Activated naive CD4-positive, alpha-beta T cell treated with anti-CD3 and anti-CD28 coated beads for 36 hours (primary cell): Measurements from ENCODE around the gene PSMD14. TPM values are rescaled to one million over a fixed set of nuclear protein-coding genes. Genes with fewer than 3 reads are reported as not detected.

ENCODE experiments used
- CTCF ChIA-PET: fragments of 350-600 bp; sonication (Branson Sonifier 250); formaldehyde crosslinking; loops from one replicate; lab custom pipeline; 2021; ENCODE audit warnings: antibody characterized with exemption; lab: Charles Lee
- DNase-seq: peaks from one replicate; pipeline ENCODE4 v3.0.0-alpha.2; 2020
- H3K27ac Mint-ChIP-seq: one replicate; pipeline ENCODE4 v1.8.0; 2021; ENCODE audit warnings: mild to moderate bottlenecking, mixed read lengths
- H3K27me3 Mint-ChIP-seq: one replicate; pipeline ENCODE4 v1.8.0; 2021; ENCODE audit warnings: low read depth, mixed read lengths
- H3K36me3 Mint-ChIP-seq: one replicate; pipeline ENCODE4 v1.8.0; 2021; ENCODE audit warnings: low read depth, mixed read lengths
- H3K4me1 Mint-ChIP-seq: one replicate; pipeline ENCODE4 v1.8.0; 2021; ENCODE audit warnings: low read depth, mixed read lengths
- H3K4me3 Mint-ChIP-seq: one replicate; pipeline ENCODE4 v1.8.0; 2021; ENCODE audit warnings: mild to moderate bottlenecking, moderate library complexity, mixed read lengths
- H3K9me3 Mint-ChIP-seq: one replicate; pipeline ENCODE4 v1.8.0; 2021; ENCODE audit warnings: mixed read lengths
- intact Hi-C: fragments of 100-400 bp; cut with micrococcal nuclease; formaldehyde crosslinking; loops from one replicate; pipeline ENCODE4 v1.15.1; 2023
- total RNA-seq, 2 experiments: library from RNA; stranded (reverse); gene quantifications; one replicate each; pipeline ENCODE4 v1.2.3, GENCODE V29; 2021

The PSMD14 gene
- total RNA-seq, 2 experiments from 2014 or later: 76.2 to 79.4 TPM

- no peak overlapping the region for H3K27ac Mint-ChIP-seq
- peaks cover 73% of the 10 kb centered on the region for H3K27me3 Mint-ChIP-seq
- H3K36me3 Mint-ChIP-seq: peaks cover 1% of the 10 kb centered on the region
- peak; percentile 7 for DNase-seq
- CTCF ChIA-PET: interaction anchor here (1.1 kb wide), 1 partner anchor 10 kb away, joined by 3 read pairs; no protein-coding TSS in a partner anchor
- H3K4me3 Mint-ChIP-seq: peak overlapping the region; percentile 36
- intact Hi-C loops: loop anchor here (2.0 to 5.0 kb wide), 4 partner anchors 108 to 705 kb away; partner anchors contain the start of gene PSMD14
- peaks cover 48% of the 10 kb centered on the region for H3K4me1 Mint-ChIP-seq
- H3K9me3 Mint-ChIP-seq: no peaks in the 10 kb centered on the region
Measured at GRCh38 chr2:161416708-161417437, 108.6 kb downstream of the PSMD14 start.

GRCh38 chr2:161417438-161418274 is 109.4 kb downstream of the PSMD14 start:
- Mint-ChIP-seq H3K9me3 (no peaks in the 10 kb centered on the region), H3K4me3 (no peak overlapping the region), H3K27ac (no peak overlapping the region), H3K27me3 (peaks cover 80% of the 10 kb centered on the region), H3K4me1 (peaks cover 51% of the 10 kb centered on the region), H3K36me3 (no peaks in the 10 kb centered on the region)
- intact Hi-C loops: loop anchor here (2.0 to 5.0 kb wide), 4 partner anchors 109 to 705 kb away; partner anchors contain the start of gene PSMD14
- CTCF ChIA-PET: interaction anchor here (0.6 to 1.1 kb wide), 2 partner anchors 8 to 50 kb away, joined by 3 read pairs; no protein-coding TSS in a partner anchor
- DNase-seq: no peak

GRCh38 chr2:161418275-161418714 is 110.1 kb downstream of the PSMD14 start:
- Mint-ChIP-seq H3K27ac (no peak overlapping the region), H3K9me3 (no peaks in the 10 kb centered on the region), H3K27me3 (peaks cover 86% of the 10 kb centered on the region), H3K36me3 (no peaks in the 10 kb centered on the region), H3K4me3 (no peak overlapping the region), H3K4me1 (peaks cover 57% of the 10 kb centered on the region)
- CTCF ChIA-PET: interaction anchor here (0.6 to 1.1 kb wide), 2 partner anchors 8 to 51 kb away, joined by 3 read pairs; no protein-coding TSS in a partner anchor
- DNase-seq: no peak
- intact Hi-C loops: loop anchor here (5.0 kb wide), 3 partner anchors 159 to 704 kb away; no protein-coding TSS in a partner anchor

- Mint-ChIP-seq H3K27me3 (peaks cover 84% of the 10 kb centered on the region), H3K27ac (no peak overlapping the region), H3K4me3 (peak overlapping the region; percentile 60), H3K36me3 (no peaks in the 10 kb centered on the region), H3K9me3 (no peaks in the 10 kb centered on the region), H3K4me1 (peaks cover 54% of the 10 kb centered on the region)
- CTCF ChIA-PET: interaction anchor here (0.6 kb wide), 1 partner anchor 312 kb away, joined by 3 read pairs; no protein-coding TSS in a partner anchor
- peak; percentile 16 for DNase-seq
- intact Hi-C loops: loop anchor here (5.0 kb wide), 3 partner anchors 158 to 703 kb away; no protein-coding TSS in a partner anchor
Measured at GRCh38 chr2:161418715-161419637, 110.8 kb downstream of the PSMD14 start.

- H3K9me3 Mint-ChIP-seq: no peaks in the 10 kb centered on the region
- no peak overlapping the region for H3K27ac Mint-ChIP-seq
- DNase-seq: no peak
- H3K27me3 Mint-ChIP-seq: peaks cover 87% of the 10 kb centered on the region
- CTCF ChIA-PET: interaction anchor here (0.6 to 0.7 kb wide), 2 partner anchors 128 to 527 kb away, joined by 3 to 4 read pairs; no protein-coding TSS in a partner anchor
- H3K4me3 Mint-ChIP-seq: no peak overlapping the region
- peaks cover 57% of the 10 kb centered on the region for H3K4me1 Mint-ChIP-seq
- intact Hi-C loops: loop anchor here (5.0 to 10.0 kb wide), 5 partner anchors 158 to 925 kb away; partner anchors contain the start of gene GCA
- no peaks in the 10 kb centered on the region for H3K36me3 Mint-ChIP-seq
Measured at GRCh38 chr2:161419638-161420190, 111.5 kb downstream of the PSMD14 start.

GRCh38 chr2:161420406-161421074 is 112.3 kb downstream of the PSMD14 start:
- Mint-ChIP-seq H3K4me3 (no peak overlapping the region), H3K4me1 (peaks cover 52% of the 10 kb centered on the region), H3K36me3 (no peaks in the 10 kb centered on the region), H3K27ac (no peak overlapping the region), H3K9me3 (no peaks in the 10 kb centered on the region), H3K27me3 (peaks cover 87% of the 10 kb centered on the region)
- CTCF ChIA-PET: interaction anchor here (0.6 to 0.7 kb wide), 2 partner anchors 127 to 526 kb away, joined by 3 to 4 read pairs; no protein-coding TSS in a partner anchor
- no peak for DNase-seq
- intact Hi-C loops: loop anchor here (5.0 to 10.0 kb wide), 2 partner anchors 198 to 924 kb away; partner anchors contain the start of gene GCA

GRCh38 chr2:161421686-161422085 is 113.5 kb downstream of the PSMD14 start:
- H3K27ac Mint-ChIP-seq: no peak overlapping the region

GRCh38 chr2:161422816-161423403 is 114.7 kb downstream of the PSMD14 start:
- H3K4me1 Mint-ChIP-seq: peaks cover 43% of the 10 kb centered on the region
- intact Hi-C loops: loop anchor here (5.0 to 10.0 kb wide), 2 partner anchors 201 to 922 kb away; partner anchors contain the start of gene GCA
- H3K36me3 Mint-ChIP-seq: no peaks in the 10 kb centered on the region
- CTCF ChIA-PET: no interaction called here
- no peak overlapping the region for H3K27ac Mint-ChIP-seq
- peaks cover 2% of the 10 kb centered on the region for H3K9me3 Mint-ChIP-seq
- DNase-seq: no peak
- H3K4me3 Mint-ChIP-seq: peak overlapping the region; percentile 42
- H3K27me3 Mint-ChIP-seq: peaks cover 83% of the 10 kb centered on the region

More at GRCh38 chr2:161421686-161422085, 113.5 kb downstream of the PSMD14 start:
- H3K4me3 Mint-ChIP-seq: no peak overlapping the region
- intact Hi-C loops: loop anchor here (5.0 to 10.0 kb wide), 2 partner anchors 199 to 923 kb away; partner anchors contain the start of gene GCA
- no peak for DNase-seq
- peaks cover 85% of the 10 kb centered on the region for H3K27me3 Mint-ChIP-seq
- H3K9me3 Mint-ChIP-seq: no peaks in the 10 kb centered on the region
- no peaks in the 10 kb centered on the region for H3K36me3 Mint-ChIP-seq
- CTCF ChIA-PET: no interaction called here
- H3K4me1 Mint-ChIP-seq: peaks cover 45% of the 10 kb centered on the region

GRCh38 chr2:161423421-161424393 is 115.5 kb downstream of the PSMD14 start:
- intact Hi-C loops: loop anchor here (2.0 to 10.0 kb wide), 3 partner anchors 201 to 921 kb away; partner anchors contain the start of gene GCA
- CTCF ChIA-PET: no interaction called here
- Mint-ChIP-seq H3K27ac (no peak overlapping the region), H3K36me3 (no peaks in the 10 kb centered on the region), H3K9me3 (peaks cover 2% of the 10 kb centered on the region), H3K27me3 (peaks cover 81% of the 10 kb centered on the region), H3K4me3 (peak overlapping the region; percentile 50), H3K4me1 (peaks cover 36% of the 10 kb centered on the region)
- no peak for DNase-seq
